ENCODE measurements around the gene ADSL.
"Not testable (repeated sequence)": the region's sequence is repeated elsewhere in the genome, so short reads cannot be mapped to it uniquely, and the experiment has no call there.

Gene ADSL

GRCh38 chr22:40377931-40378330 lies 31.6 kb downstream of the ADSL start:
- DNase-seq (no peak), ATAC-seq (no peak)
- peaks cover 21% of the 10 kb centered on the region for H3K4me1 Mint-ChIP-seq
- H3K27me3 Mint-ChIP-seq, result no peaks in the 10 kb centered on the region
- no peak overlapping the region for H3K27ac Mint-ChIP-seq
- no peaks in the 10 kb centered on the region for H3K9me3 Mint-ChIP-seq
- no peak overlapping the region for H3K4me3 Mint-ChIP-seq

GRCh38 chr22:40378448-40378847 lies 32.1 kb downstream of the ADSL start:
- not testable (repeated sequence) for H3K4me3 Mint-ChIP-seq, H3K27ac Mint-ChIP-seq, DNase-seq, H3K27me3 Mint-ChIP-seq, H3K9me3 Mint-ChIP-seq, ATAC-seq
- H3K4me1 Mint-ChIP-seq, result peaks cover 27% of the 10 kb centered on the region

- H3K9me3 Mint-ChIP-seq, result no peaks in the 10 kb centered on the region
- no peak overlapping the region for H3K4me3 Mint-ChIP-seq
- no peaks in the 10 kb centered on the region for H3K27me3 Mint-ChIP-seq
- H3K4me1 Mint-ChIP-seq, result peaks cover 39% of the 10 kb centered on the region
- DNase-seq (no peak), ATAC-seq (no peak)
- no peak overlapping the region for H3K27ac Mint-ChIP-seq
Observed at GRCh38 chr22:40381461-40381860, 35.2 kb downstream of the ADSL start.

- Mint-ChIP-seq H3K27ac (peak overlapping the region in 1 of 2 donors; percentile 9), H3K27me3 (no peaks in the 10 kb centered on the region), H3K4me1 (peaks cover 54% of the 10 kb centered on the region), H3K4me3 (no peak overlapping the region), H3K9me3 (no peaks in the 10 kb centered on the region)
- DNase-seq, result no peak
- no peak for ATAC-seq
Observed at GRCh38 chr22:40383905-40384304, 37.6 kb downstream of the ADSL start.

- H3K4me3 Mint-ChIP-seq, result peak overlapping the region; percentile 77 to 80
- no peaks in the 10 kb centered on the region for H3K27me3 Mint-ChIP-seq
- DNase-seq (no peak), ATAC-seq (peak; percentile 92)
- H3K4me1 Mint-ChIP-seq, result peaks cover 54% of the 10 kb centered on the region
- H3K27ac Mint-ChIP-seq, result peak overlapping the region; percentile 82 to 91
- no peaks in the 10 kb centered on the region for H3K9me3 Mint-ChIP-seq
Observed at GRCh38 chr22:40385036-40385782, 38.9 kb downstream of the ADSL start.

- Mint-ChIP-seq H3K4me1 (peaks cover 62% of the 10 kb centered on the region), H3K9me3 (no peaks in the 10 kb centered on the region), H3K4me3 (no peak overlapping the region), H3K27me3 (no peaks in the 10 kb centered on the region), H3K27ac (peak overlapping the region in 1 of 2 donors; percentile 62)
- ATAC-seq (no peak), DNase-seq (no peak)
Observed at GRCh38 chr22:40387746-40388145, 41.4 kb downstream of the ADSL start.

GRCh38 chr22:40388231-40388630 lies 41.9 kb downstream of the ADSL start:
- ATAC-seq, result no peak
- Mint-ChIP-seq H3K27me3 (no peaks in the 10 kb centered on the region), H3K4me1 (peaks cover 57% of the 10 kb centered on the region), H3K27ac (peak overlapping the region in 1 of 2 donors; percentile 10), H3K9me3 (no peaks in the 10 kb centered on the region), H3K4me3 (no peak overlapping the region)
- DNase-seq, result no peak

- H3K4me3 Mint-ChIP-seq, result no peak overlapping the region
- H3K27me3 Mint-ChIP-seq, result no peaks in the 10 kb centered on the region
- H3K9me3 Mint-ChIP-seq, result no peaks in the 10 kb centered on the region
- H3K4me1 Mint-ChIP-seq, result peaks cover 48% of the 10 kb centered on the region
- DNase-seq (no peak), ATAC-seq (no peak)
- no peak overlapping the region for H3K27ac Mint-ChIP-seq
Observed at GRCh38 chr22:40391417-40391816, 45.1 kb downstream of the ADSL start.

GRCh38 chr22:40392618-40393017 lies 46.3 kb downstream of the ADSL start:
- H3K27me3 Mint-ChIP-seq, result no peaks in the 10 kb centered on the region
- H3K4me3 Mint-ChIP-seq, result no peak overlapping the region
- no peak for DNase-seq
- H3K27ac Mint-ChIP-seq, result no peak overlapping the region
- H3K4me1 Mint-ChIP-seq, result peaks cover 55% of the 10 kb centered on the region
- H3K9me3 Mint-ChIP-seq, result no peaks in the 10 kb centered on the region
- ATAC-seq, result no peak

- peak overlapping the region in 1 of 2 donors; percentile 29 for H3K27ac Mint-ChIP-seq
- DNase-seq (no peak), ATAC-seq (no peak)
- no peaks in the 10 kb centered on the region for H3K9me3 Mint-ChIP-seq
- no peak overlapping the region for H3K4me3 Mint-ChIP-seq
- H3K4me1 Mint-ChIP-seq, result peaks cover 62% of the 10 kb centered on the region
- no peaks in the 10 kb centered on the region for H3K27me3 Mint-ChIP-seq
Observed at GRCh38 chr22:40394607-40395006, 48.3 kb downstream of the ADSL start.

- ATAC-seq (no peak), DNase-seq (no peak)
- Mint-ChIP-seq H3K27ac (peak overlapping the region in 1 of 2 donors; percentile 1), H3K4me3 (no peak overlapping the region), H3K27me3 (no peaks in the 10 kb centered on the region), H3K9me3 (no peaks in the 10 kb centered on the region), H3K4me1 (peaks cover 69% of the 10 kb centered on the region)
Observed at GRCh38 chr22:40395607-40396006, 49.3 kb downstream of the ADSL start.

- ATAC-seq, result no peak
- no peak overlapping the region for H3K4me3 Mint-ChIP-seq
- no peaks in the 10 kb centered on the region for H3K27me3 Mint-ChIP-seq
- H3K27ac Mint-ChIP-seq, result peak overlapping the region in 1 of 2 donors; percentile 54
- peaks cover 75% of the 10 kb centered on the region for H3K4me1 Mint-ChIP-seq
- DNase-seq, result no peak
- H3K9me3 Mint-ChIP-seq, result no peaks in the 10 kb centered on the region
Observed at GRCh38 chr22:40396882-40397281, 50.6 kb downstream of the ADSL start.

- no peak for DNase-seq
- Mint-ChIP-seq H3K27ac (peak overlapping the region; percentile 22 to 41), H3K4me3 (no peak overlapping the region), H3K4me1 (peaks cover 75% of the 10 kb centered on the region), H3K9me3 (no peaks in the 10 kb centered on the region), H3K27me3 (no peaks in the 10 kb centered on the region)
- ATAC-seq, result no peak
Observed at GRCh38 chr22:40397396-40397795, 51.1 kb downstream of the ADSL start.

GRCh38 chr22:40399621-40400020 lies 53.3 kb downstream of the ADSL start:
- ATAC-seq (no peak), DNase-seq (no peak)
- H3K27me3 Mint-ChIP-seq, result no peaks in the 10 kb centered on the region
- peaks cover 93% of the 10 kb centered on the region for H3K4me1 Mint-ChIP-seq
- H3K27ac Mint-ChIP-seq, result no peak overlapping the region
- H3K9me3 Mint-ChIP-seq, result no peaks in the 10 kb centered on the region
- peak overlapping the region in 1 of 2 donors; percentile 60 for H3K4me3 Mint-ChIP-seq

GRCh38 chr22:40400159-40400558 lies 53.9 kb downstream of the ADSL start:
- no peak for ATAC-seq
- H3K4me3 Mint-ChIP-seq, result peak overlapping the region; percentile 37 to 60
- no peaks in the 10 kb centered on the region for H3K27me3 Mint-ChIP-seq
- DNase-seq, result peak in 1 of 2 donors; percentile 52
- peaks cover 91% of the 10 kb centered on the region for H3K4me1 Mint-ChIP-seq
- peak overlapping the region in 1 of 2 donors; percentile 48 for H3K27ac Mint-ChIP-seq
- no peaks in the 10 kb centered on the region for H3K9me3 Mint-ChIP-seq

- DNase-seq, result peak; percentile 52 to 62
- peak; percentile 93 for ATAC-seq
- Mint-ChIP-seq H3K27ac (peak overlapping the region; percentile 29 to 85), H3K9me3 (no peaks in the 10 kb centered on the region), H3K4me3 (peak overlapping the region; percentile 55 to 63), H3K4me1 (peaks cover 80% of the 10 kb centered on the region), H3K27me3 (no peaks in the 10 kb centered on the region)
Observed at GRCh38 chr22:40401532-40401931, 55.2 kb downstream of the ADSL start.

- H3K4me1 Mint-ChIP-seq, result peaks cover 76% of the 10 kb centered on the region
- peak; percentile 72 for ATAC-seq
- H3K9me3 Mint-ChIP-seq, result no peaks in the 10 kb centered on the region
- no peaks in the 10 kb centered on the region for H3K27me3 Mint-ChIP-seq
- peak overlapping the region; percentile 55 to 63 for H3K4me3 Mint-ChIP-seq
- H3K27ac Mint-ChIP-seq, result peak overlapping the region; percentile 38 to 85
- DNase-seq, result peak in 1 of 2 donors; percentile 41
Observed at GRCh38 chr22:40401981-40402406, 55.7 kb downstream of the ADSL start.
